ENCODE results near the gene CTDP1.

CTDP1 gene, protein sequence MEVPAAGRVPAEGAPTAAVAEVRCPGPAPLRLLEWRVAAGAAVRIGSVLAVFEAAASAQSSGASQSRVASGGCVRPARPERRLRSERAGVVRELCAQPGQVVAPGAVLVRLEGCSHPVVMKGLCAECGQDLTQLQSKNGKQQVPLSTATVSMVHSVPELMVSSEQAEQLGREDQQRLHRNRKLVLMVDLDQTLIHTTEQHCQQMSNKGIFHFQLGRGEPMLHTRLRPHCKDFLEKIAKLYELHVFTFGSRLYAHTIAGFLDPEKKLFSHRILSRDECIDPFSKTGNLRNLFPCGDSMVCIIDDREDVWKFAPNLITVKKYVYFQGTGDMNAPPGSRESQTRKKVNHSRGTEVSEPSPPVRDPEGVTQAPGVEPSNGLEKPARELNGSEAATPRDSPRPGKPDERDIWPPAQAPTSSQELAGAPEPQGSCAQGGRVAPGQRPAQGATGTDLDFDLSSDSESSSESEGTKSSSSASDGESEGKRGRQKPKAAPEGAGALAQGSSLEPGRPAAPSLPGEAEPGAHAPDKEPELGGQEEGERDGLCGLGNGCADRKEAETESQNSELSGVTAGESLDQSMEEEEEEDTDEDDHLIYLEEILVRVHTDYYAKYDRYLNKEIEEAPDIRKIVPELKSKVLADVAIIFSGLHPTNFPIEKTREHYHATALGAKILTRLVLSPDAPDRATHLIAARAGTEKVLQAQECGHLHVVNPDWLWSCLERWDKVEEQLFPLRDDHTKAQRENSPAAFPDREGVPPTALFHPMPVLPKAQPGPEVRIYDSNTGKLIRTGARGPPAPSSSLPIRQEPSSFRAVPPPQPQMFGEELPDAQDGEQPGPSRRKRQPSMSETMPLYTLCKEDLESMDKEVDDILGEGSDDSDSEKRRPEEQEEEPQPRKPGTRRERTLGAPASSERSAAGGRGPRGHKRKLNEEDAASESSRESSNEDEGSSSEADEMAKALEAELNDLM
- total RNA-seq = 54.9 to 85.0 (median 70.3) reads per million in 4 donors

DNA sequence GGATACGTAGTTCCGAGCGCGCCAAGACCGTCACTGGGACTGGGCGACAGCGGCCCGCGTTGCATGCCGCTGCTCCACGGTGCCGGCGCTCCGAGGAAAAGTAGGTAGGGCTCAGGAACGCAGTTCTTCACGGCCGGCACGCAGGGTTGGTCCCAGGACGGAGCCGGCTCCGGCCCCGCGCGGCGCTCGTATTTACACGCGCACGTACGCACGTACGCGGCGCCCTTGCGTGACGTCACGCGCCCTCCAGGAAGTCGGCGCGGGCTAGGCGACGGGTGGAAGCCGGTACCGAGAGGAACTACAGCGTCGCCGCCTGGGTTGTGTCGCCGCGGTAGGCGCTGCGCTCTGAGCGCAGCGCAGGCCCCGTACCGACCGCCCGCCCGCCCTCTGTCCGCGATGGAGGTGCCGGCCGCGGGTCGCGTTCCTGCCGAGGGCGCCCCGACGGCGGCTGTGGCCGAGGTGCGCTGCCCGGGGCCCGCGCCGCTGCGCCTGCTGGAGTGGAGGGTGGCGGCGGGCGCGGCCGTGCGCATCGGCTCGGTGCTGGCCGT lies at the start of gene CTDP1:
Gene CTDP1, plus strand, starts transcription at position 252 of the 548 bp plus-strand sequence. Its CDS starts 145 bp downstream, at position 397.
- DNase-seq = peak; percentile 79 to 96 (median 86)

DNA sequence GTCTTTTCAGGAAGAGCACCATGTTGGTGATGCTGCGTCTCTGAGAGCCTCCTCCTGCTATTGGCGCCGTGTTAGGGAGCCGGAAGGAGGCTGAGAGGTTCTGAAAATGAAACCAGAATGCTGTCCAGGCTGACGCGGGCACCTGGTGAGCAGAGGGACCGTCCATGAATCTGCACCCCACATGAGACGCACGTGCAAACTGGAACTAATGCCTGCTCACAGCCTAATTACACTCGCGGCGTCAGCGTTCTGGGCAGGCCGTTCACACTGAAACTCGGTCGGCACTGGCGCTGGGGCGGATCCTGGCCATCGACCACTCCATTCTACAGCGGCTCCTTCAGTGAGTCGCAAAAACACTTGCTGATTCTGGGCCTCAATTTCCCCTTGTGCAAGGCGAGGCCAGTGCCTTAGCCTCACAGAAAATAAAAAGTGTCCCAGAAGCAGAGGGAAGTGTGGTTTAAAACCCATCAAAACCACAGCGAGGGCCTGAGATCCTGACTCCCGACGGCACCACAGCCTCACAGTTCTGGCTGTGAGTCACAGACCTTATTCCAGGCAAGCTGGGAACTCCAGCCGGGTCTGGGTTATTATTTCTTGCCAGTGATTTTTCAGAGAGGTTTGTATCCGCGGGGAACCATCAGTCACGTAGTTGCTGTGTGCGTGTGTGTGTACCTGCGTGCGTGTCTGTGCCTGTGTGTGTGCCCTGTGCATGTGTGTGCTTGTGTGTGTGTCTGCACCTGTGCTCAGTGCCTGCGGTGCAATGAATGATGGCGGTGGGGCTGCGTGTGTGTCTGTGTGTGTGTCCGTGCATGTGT lies 49.1 kb upstream of the CTDP1 start:
- no peak for DNase-seq

DNA sequence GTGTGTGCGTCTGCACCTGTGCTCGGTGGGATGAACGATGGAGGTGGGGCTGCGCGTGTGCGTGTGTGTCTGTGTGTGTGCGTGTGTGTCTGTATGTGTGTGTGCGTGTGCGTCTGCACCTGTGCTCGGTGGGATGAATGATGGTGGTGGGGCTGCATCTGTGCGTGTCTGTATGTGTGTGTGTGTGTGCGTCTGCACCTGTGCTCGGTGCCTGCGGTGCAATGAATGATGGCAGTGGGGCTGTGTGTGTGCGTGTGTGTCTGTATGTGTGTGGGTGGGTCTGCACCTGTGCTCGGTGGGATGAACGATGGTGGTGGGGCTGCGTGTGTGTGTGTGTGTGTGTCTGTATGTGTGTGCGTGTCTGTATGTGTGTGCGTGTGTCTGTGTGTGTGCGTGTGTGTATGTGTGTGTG lies 48.5 kb upstream of the CTDP1 start:
- DNase-seq = no peak

DNA sequence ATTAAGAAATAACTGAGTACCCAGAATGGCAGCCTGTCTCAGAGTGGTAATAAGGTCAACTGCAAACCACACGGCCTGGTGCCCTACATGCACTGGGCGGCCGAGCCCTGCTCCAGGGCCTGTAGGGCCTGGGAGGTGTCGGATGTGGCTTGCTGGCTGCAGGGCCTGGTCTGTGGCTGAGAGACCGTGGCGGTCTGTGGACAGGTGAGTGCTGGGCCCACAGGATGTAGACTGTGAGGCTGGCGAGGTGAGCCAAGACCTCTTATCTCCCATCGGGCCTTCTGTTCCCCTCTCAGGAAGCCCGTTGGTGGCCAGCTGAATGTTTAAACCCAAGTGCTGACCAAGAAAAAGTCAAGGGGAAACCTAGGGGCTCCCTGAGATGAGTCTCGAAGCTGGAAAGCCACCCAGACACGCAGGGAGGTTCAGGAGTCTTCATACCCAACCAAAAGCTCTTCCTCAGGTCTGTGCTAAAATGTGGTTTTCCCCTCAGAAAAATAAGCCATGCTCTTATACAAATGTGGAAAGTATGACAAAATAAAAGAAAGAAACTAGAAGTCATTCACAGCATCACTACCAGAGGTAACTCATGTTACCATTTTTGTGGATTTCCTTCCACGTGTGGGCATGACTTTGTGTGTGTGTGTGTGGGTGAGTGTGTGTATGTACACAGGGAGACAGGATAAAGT lies 47.7 kb upstream of the CTDP1 start:
- DNase-seq = no peak

DNA sequence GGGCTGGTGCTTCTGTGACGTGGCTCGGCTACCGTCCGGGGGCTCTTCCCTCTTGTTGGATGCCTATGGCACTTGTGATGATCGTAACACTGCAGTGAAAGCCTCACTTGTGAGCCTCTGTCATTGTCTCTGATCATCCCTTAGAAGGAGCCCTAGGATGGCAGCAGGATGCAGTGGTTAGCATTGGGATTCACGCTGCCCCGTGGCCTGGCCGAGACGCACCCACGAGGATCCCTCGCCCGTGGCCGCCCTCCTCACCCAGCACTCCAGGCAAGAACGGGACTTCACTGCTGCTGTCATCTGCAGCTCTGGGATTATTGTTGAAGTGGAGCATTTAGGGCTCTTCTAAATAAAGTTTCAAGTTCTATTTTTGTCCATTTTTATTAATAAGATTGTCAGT lies 46.8 kb upstream of the CTDP1 start:
- no peak for DNase-seq

DNA sequence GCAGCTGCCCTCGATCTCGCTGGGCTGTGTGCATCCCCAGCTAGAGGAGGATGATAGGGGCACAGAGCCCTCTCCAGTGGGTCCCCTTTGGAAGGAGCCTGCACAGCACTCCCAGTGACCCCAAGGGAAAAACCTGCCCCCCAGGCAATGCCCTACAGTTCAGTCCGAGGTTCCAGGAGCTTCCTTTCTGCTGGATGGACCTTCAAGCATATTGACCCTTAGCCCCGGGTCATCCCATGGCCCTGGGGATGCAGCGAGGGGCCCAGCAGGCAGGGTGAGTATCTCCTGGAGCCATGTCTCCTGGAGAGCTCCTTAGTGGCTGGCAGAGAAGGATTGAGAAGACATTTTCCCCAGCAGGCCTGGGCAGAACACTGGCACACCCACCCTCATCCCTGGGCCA lies 45.4 kb upstream of the CTDP1 start:
- no peak for DNase-seq

DNA sequence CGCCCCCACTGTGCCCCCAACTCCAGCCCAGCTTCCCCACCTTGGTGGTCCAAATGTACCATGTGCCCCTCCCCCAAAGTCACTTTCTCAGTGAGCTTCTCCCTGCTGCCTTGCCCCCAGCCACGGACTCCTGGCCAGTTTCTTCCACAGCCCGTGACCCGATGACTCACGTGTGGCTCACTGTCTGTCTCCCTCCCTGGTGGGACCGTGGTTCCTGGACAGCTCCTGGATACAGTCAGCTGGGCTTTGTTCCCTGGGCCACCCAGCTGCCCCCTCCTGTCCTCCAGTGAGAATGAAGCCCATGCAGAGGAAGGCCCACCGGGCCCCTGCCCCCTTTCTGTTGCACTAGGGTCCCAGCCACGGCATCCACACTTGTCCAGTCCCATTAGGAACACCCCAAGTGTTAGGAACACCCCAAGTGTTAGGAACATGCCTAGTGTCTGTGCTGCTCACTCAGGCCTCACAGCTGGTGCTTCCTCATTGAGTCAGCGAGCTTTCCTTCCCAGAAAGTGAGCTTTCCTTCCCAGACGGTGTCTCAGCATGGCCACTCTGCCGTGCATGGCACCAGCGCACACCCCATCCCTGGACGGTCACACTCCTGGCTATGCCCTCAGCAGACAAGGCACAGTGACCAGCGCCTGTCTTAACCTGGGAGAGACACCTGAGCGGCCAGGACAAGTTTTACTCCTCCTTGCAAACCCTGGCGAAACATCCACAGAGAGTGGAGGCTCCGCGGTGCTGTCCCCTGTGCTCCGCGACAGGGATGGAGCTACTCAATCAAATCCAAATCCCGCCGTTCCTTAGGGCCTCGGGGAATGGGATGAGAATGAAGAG lies 44.8 kb upstream of the CTDP1 start:
- DNase-seq = no peak

DNA sequence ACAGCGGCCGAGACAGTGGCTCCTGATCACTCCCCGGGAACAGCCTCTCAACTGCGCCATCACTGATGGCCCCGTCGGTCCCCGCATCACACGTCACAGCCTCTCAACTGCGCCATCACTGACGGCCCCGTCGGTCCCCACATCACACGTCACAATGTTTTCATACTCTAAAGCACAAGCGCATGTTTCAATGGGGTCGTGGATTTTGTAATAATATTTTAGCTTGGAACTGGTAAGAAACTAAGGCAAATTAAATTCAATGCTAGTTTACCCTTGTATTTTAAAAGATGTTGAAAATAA lies 44.2 kb upstream of the CTDP1 start:
- DNase-seq = no peak

DNA sequence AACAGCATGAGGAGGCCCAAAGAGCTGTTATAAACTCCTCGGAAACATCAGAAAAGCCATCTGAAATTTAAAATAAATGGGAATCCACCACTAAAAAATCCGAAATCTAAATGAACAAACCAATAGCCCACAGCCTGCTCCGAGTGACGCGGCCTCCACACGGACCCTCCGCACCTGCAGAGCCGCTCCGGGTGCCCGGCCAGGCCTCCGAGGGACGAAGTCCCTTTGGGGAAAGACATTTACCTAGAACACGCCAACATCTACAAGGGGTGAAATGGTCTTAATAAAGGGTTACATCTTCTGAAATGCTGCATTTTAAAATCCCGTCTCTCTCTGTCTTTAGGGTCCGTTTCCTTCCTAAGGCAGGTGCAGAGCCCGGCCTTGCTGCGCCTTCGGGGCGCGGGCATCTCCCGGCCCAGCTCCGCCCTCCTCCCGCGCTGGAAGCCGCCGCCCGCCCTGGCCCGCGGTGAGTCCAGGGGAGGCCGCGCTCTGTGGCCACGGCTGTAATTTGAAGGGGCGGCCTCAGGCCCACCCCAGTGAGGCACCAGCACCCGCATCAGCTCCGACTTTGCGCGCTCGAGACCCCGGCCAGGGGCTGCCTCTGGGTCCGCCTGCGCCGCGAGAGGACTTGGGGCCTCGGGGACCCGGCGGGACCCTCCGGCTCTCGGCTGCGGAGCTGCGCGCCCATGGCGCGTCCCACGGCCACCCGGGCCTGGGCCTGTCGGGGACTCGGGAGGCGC lies 42.3 kb upstream of the CTDP1 start:
- DNase-seq = no peak

DNA sequence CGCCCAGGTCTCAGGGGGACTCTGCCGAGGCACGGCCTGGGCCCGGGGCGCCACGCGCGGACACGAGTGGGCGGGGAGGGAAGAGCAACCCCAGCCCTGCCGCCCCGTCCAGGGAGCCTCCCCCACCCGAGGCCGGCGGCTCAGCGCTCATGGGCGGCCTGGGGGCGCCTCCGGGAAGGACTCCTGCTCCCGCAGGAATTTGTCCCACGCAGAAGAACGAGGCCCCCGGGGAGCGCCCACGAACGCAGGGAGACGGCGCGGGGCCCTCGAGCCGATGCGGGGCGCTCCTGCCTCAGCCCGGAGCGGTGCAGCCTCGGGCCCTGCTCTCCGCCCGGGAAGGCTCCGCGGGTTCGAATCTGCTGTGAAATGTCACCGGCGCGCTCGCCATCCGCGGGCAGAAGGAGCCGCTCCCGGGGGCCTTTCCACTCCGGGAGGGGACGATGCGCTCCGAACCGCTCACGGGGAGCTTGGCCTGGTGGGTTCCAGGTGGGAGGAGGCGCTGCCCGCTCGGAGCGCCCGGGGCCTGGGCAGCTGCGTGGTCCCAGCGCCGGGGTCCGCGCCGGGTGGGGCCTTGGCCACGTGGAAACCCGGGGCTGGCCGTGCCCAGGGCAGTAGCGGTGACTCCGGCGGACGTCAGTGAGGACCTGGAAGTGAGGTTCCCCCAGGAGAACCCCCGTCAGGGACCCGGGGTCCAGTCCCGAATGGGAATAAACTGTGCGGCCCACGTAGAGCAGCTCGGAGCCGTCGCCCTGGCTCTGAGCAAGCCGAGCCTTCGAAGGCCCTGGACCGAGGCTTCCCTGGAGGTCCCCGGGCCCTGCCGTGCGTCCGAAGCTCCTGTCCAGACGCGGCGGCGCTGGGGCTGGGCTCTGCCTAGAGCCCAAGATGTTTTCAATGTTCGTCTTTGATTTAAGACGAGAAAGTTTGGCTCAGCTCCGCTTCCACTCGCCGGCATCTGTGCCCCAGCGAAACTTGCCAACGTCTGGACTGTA lies 41.4 kb upstream of the CTDP1 start:
- no peak for DNase-seq

DNA sequence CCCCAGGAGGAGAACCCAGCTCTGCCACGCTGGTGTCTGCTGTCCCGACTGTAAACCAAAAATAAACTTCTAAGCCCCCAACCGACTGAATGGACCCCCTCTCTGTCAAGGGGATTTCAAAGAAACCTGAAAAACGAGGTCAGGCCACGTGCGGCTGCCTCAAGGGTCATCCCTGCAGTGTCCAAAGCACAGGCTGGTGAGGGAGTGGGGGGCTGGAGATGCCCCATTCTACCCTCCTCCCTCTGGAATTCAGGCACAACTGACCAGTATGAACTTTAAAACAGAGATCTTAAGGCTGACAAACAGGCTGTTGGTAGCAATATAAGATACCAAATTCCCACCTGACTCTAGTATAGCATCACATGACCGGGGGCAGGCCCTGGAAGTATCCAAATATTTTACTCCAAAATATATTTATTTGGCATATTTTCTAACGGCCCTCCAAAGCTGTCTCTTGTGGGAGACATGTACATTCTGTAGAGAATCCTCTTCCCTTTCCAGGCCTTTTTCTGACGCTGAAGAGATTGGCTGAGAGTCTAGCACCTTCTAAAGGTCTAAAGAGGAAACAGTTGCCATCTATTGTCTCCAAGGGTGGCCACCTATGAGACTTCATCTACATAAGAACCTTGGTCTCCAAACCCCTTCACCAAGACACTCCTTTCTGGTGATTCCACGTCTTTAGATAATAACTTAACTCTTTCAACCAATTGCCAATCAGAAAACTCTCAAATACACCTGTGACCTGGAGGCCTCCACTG lies 40.4 kb upstream of the CTDP1 start:
- no peak for DNase-seq

DNA sequence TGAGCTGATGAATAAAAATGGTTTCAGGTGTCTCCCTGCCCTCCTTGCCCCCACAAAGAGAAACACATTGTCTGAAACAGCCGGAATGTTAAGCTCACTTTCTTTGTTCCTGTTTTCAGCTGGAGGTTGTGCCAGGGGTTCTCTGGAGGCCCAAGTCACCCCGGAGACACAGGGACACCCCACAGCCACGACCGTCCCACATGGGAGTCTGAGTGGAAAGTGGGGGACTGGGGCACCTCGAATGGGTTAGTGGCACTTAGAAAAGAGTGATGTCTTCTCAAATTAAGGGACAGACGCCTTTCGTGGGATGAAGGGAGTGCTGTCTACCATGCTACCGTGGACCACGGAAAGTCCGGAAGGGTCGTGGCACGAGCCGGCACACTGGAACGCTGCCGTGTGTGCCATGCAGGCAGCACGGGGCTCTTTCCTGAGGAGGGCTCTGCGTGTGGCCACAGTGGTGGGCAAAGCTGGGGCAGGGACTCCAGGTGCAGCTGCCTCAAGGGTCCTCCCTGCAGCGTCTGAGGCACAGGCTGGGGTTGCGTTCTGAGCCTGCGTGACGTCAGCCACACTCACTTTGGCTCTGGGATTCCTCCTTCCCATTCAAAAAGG lies 39.4 kb upstream of the CTDP1 start:
- DNase-seq = no peak

DNA sequence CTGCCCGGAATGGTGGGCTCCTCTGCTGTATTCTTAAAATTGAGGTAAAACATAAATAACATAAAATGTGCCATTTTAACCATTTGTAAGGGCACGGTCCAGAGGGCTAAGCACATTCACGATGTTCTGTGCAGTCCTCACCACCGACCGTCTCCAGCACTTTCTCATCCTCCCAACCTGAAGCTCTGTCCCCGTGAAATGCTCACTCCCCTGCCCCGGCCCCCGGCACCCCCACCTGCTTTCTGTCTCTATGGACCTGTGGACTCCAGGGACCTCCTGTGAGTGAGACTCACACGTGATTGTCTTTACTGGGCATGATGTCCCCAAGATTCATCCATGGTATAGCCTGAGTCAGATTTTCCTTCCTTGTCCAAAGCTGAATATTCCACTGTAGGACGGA lies 38.7 kb upstream of the CTDP1 start:
- no peak for DNase-seq

DNA sequence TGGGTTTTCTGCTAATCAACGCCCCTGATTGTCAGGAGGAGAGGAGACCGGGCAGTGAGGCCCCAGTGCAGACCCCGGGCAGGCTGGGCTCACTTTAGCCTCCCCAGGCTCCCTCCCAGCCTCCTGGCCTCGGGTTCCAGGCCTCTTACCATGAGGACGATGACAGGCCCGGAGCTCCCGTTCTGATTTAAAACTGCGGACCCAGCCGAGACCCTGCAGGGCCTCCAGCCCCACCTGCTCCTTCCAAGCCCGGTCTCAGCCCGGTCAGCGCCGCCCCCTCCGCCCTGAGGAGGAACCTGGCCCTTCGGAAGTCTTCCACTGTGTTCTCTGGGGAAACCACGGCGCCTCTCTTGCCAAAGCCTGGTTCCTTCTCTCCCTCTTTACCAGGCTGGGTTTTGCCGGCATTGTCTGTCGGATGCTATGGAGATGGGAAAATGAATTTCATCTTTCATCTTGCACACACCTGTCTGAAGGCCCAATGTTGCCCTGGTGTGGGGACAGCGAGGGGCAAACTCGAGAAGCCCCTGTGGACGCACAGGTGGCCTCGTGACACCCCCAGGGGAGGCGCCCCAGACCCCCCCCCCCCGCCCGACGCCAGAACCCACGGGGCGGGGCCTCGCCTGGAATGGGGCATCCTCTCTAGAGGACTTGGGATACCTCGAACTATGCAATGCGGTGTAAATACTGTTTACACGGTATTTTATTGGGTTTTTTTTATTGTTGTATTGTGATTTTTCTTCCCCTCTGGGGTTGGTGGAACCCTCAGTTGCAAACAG lies 37.7 kb upstream of the CTDP1 start:
- no peak for DNase-seq

DNA sequence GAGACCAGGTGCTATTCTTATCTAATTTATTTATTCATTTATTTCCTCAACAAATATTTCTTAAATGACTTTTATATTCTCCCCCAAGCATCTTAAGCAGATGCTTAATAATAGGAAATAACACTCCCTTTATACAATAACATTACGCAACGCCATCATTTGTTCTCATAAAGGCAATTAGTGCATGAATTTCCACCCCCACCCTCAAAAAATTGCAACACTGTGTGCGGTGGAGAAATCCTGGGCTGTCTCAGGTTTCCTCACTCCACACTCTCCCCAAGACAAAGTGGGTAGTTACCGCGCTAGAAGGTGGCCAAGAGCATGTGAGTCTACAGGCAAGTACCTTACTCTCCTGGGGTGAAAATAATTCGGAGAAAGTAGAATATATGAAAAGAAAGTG lies 37.0 kb upstream of the CTDP1 start:
- no peak for DNase-seq

DNA sequence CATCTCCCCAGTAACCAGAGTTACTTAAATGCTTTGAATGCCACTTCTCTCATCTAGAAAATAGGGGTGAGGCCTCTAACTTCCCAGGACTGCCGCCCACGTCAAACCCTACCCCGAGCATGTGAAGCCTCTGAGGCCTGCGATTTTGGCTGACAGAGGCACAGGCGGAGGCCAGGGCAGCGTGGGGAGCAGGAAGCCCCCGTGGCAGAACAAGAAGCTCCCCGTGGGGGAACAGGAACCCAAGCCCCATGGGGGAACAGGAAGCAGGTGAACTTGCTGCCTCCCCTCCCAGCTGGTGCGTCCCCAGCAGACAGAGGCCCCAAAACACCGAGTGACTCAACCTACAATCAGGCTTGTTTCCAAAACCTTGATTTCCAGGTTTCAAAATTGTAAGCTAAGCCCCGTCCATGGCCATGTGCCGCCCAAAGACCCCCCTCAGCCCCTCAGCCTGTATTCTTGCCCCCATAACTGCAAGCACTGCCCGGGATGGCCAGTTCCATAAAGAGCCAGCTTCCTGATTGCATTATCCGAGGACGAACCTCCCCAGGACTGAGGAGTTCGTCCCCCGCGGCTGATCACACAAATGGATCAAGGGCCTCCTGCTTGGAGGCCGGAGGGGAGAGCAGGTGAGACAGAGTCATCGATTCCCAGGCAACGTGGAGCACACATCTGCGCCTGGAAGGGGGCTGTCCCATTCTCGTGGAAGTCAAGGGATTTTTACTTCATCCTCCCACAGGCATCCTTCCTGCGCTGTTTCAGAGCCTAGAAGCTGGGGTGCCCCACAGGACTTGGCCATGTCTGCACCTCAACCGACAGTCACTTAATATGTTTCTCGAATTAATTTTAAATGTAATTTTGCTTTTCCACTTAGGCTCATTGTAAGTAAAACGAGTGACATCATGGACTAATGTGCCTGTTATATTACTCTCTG lies 36.3 kb upstream of the CTDP1 start:
- DNase-seq = no peak
